Ectodermal cell (in vitro differentiated cells): ENCODE results near the gene RNGTT.

ENCODE experiments used
- H3K27ac ChIP-seq: 2 replicates; pipeline ENCODE4 v1.7.0; 2013; ENCODE audit warnings: mild to moderate bottlenecking, low read depth, low read length; ENCODE audit not compliant: insufficient read depth, poor library complexity, severe bottlenecking
- H3K27me3 ChIP-seq: 2 replicates; pipeline ENCODE4 v1.7.0; 2013; ENCODE audit warnings: mild to moderate bottlenecking, low read length; ENCODE audit not compliant: insufficient read depth, control insufficient read depth, poor library complexity, severe bottlenecking
- H3K36me3 ChIP-seq: one replicate; pipeline ENCODE4 v1.7.0; 2013; ENCODE audit warnings: low read length; ENCODE audit not compliant: control insufficient read depth, insufficient read depth
- H3K4me1 ChIP-seq: one replicate; pipeline ENCODE4 v1.7.0; 2013; ENCODE audit warnings: low read length; ENCODE audit not compliant: control insufficient read depth, insufficient read depth
- H3K4me3 ChIP-seq: 2 replicates; pipeline ENCODE4 v1.7.0; 2013; ENCODE audit warnings: low read depth, low read length, control low read depth; ENCODE audit not compliant: insufficient read depth
- H3K9me3 ChIP-seq: 2 replicates; pipeline ENCODE4 v1.7.0; 2013; ENCODE audit warnings: mild to moderate bottlenecking, low read length, moderate library complexity; ENCODE audit not compliant: control insufficient read depth
- WGBS, 2 experiments: methylation state at CpG; one replicate each; pipeline ENCODE4 v1.1.7; 2013; ENCODE audit warnings: missing lambda C conversion rate in 2 of 2; 5-methylcytosine and 5-hydroxymethylcytosine counted together

Gene RNGTT

GRCh38 chr6:88815491-88815890 is 147.9 kb downstream of the RNGTT start:
- 92% methylated on average over 5 of the region's 5 CpGs for WGBS, 2 experiments
- H3K27me3 ChIP-seq, result no peaks in the 10 kb centered on the region
- H3K4me3 ChIP-seq, result no peak overlapping the region
- H3K27ac ChIP-seq, result no peak overlapping the region
- no peaks in the 10 kb centered on the region for H3K9me3 ChIP-seq
- no peaks in the 10 kb centered on the region for H3K36me3 ChIP-seq
- no peaks in the 10 kb centered on the region for H3K4me1 ChIP-seq

GRCh38 chr6:88814909-88815308 is 148.5 kb downstream of the RNGTT start:
- Histone ChIP-seq H3K27me3 (no peaks in the 10 kb centered on the region), H3K36me3 (no peaks in the 10 kb centered on the region), H3K9me3 (no peaks in the 10 kb centered on the region), H3K4me1 (no peaks in the 10 kb centered on the region), H3K27ac (no peak overlapping the region), H3K4me3 (no peak overlapping the region)
- WGBS, 2 experiments, result 65 to 83% methylated on average over 1 of the region's 1 CpG

GRCh38 chr6:88813045-88813444 is 150.4 kb downstream of the RNGTT start:
- peaks cover 2% of the 10 kb centered on the region for H3K9me3 ChIP-seq
- no peak overlapping the region for H3K27ac ChIP-seq
- 95 to 97% methylated on average over 5 of the region's 5 CpGs for WGBS, 2 experiments
- H3K4me3 ChIP-seq, result no peak overlapping the region
- H3K27me3 ChIP-seq, result no peaks in the 10 kb centered on the region
- no peaks in the 10 kb centered on the region for H3K36me3 ChIP-seq
- H3K4me1 ChIP-seq, result no peaks in the 10 kb centered on the region

- no peaks in the 10 kb centered on the region for H3K36me3 ChIP-seq
- WGBS, 2 experiments, result no CpG with 5 or more reads among the region's 1 CpG
- peaks cover 2% of the 10 kb centered on the region for H3K9me3 ChIP-seq
- H3K4me1 ChIP-seq, result no peaks in the 10 kb centered on the region
- H3K27me3 ChIP-seq, result no peaks in the 10 kb centered on the region
- no peak overlapping the region for H3K27ac ChIP-seq
- no peak overlapping the region for H3K4me3 ChIP-seq
Measured at GRCh38 chr6:88810701-88811100, 152.7 kb downstream of the RNGTT start.

- no peak overlapping the region for H3K27ac ChIP-seq
- H3K36me3 ChIP-seq, result no peaks in the 10 kb centered on the region
- no peaks in the 10 kb centered on the region for H3K27me3 ChIP-seq
- no peaks in the 10 kb centered on the region for H3K4me1 ChIP-seq
- H3K4me3 ChIP-seq, result no peak overlapping the region
- WGBS, 2 experiments, result 96 to 97% methylated on average over 4 of the region's 5 CpGs
- H3K9me3 ChIP-seq, result peaks cover 2% of the 10 kb centered on the region
Measured at GRCh38 chr6:88810089-88810488, 153.3 kb downstream of the RNGTT start.

- Histone ChIP-seq H3K27me3 (no peaks in the 10 kb centered on the region), H3K9me3 (peaks cover 2% of the 10 kb centered on the region), H3K36me3 (no peaks in the 10 kb centered on the region), H3K27ac (no peak overlapping the region), H3K4me1 (no peaks in the 10 kb centered on the region), H3K4me3 (no peak overlapping the region)
Measured at GRCh38 chr6:88808381-88808780, 155.0 kb downstream of the RNGTT start.

- peaks cover 2% of the 10 kb centered on the region for H3K9me3 ChIP-seq
- no peaks in the 10 kb centered on the region for H3K27me3 ChIP-seq
- 100% methylated on average over 1 of the region's 1 CpG for WGBS, 2 experiments
- no peaks in the 10 kb centered on the region for H3K4me1 ChIP-seq
- H3K4me3 ChIP-seq, result no peak overlapping the region
- H3K36me3 ChIP-seq, result no peaks in the 10 kb centered on the region
- no peak overlapping the region for H3K27ac ChIP-seq
Measured at GRCh38 chr6:88807622-88808021, 155.8 kb downstream of the RNGTT start.

- Histone ChIP-seq H3K9me3 (peaks cover 2% of the 10 kb centered on the region), H3K36me3 (no peaks in the 10 kb centered on the region), H3K4me3 (no peak overlapping the region), H3K4me1 (no peaks in the 10 kb centered on the region), H3K27ac (no peak overlapping the region), H3K27me3 (no peaks in the 10 kb centered on the region)
- 93 to 98% methylated on average over 4 of the region's 4 CpGs for WGBS, 2 experiments
Measured at GRCh38 chr6:88806728-88807127, 156.7 kb downstream of the RNGTT start.

GRCh38 chr6:88804701-88805100 is 158.7 kb downstream of the RNGTT start:
- 96% methylated on average over 1 to 2 of the region's 2 CpGs for WGBS, 2 experiments
- H3K27ac ChIP-seq, result no peak overlapping the region

GRCh38 chr6:88785478-88785877 is 177.9 kb downstream of the RNGTT start:
- Histone ChIP-seq H3K36me3 (no peaks in the 10 kb centered on the region), H3K27ac (no peak overlapping the region), H3K4me1 (no peaks in the 10 kb centered on the region), H3K9me3 (no peaks in the 10 kb centered on the region), H3K27me3 (no peaks in the 10 kb centered on the region), H3K4me3 (no peak overlapping the region)

More at GRCh38 chr6:88804701-88805100, 158.7 kb downstream of the RNGTT start:
- Histone ChIP-seq H3K9me3 (peaks cover 2% of the 10 kb centered on the region), H3K36me3 (no peaks in the 10 kb centered on the region), H3K4me1 (no peaks in the 10 kb centered on the region), H3K4me3 (no peak overlapping the region), H3K27me3 (no peaks in the 10 kb centered on the region)

GRCh38 chr6:88780714-88781389 is 182.6 kb downstream of the RNGTT start:
- no peak overlapping the region for H3K27ac ChIP-seq
- H3K4me3 ChIP-seq, result no peak overlapping the region
- 45 to 53% methylated on average over 4 to 5 of the region's 5 CpGs for WGBS, 2 experiments
- H3K4me1 ChIP-seq, result no peaks in the 10 kb centered on the region
- no peaks in the 10 kb centered on the region for H3K27me3 ChIP-seq
- H3K9me3 ChIP-seq, result no peaks in the 10 kb centered on the region
- H3K36me3 ChIP-seq, result no peaks in the 10 kb centered on the region
